ENCODE measurements around the gene CADM1. TPM values are rescaled to one million over a fixed set of nuclear protein-coding genes. Genes with fewer than 3 reads are reported as not detected.

Gene CADM1
- polyA plus RNA-seq, 6 donors from 2014 or later = not detected

GRCh38 chr11:115333949-115334348 lies 170.3 kb downstream of the CADM1 start:
- no peak overlapping the region for H3K27ac Mint-ChIP-seq
- ATAC-seq (ENCODE audit: low read depth in 2 of 2) (no peak), DNase-seq (no peak)
- H3K9me3 Mint-ChIP-seq = peaks cover 0 to 4% (median 0%) of the 10 kb centered on the region in 7 donors
- H3K27me3 Mint-ChIP-seq = no peaks in the 10 kb centered on the region
- H3K36me3 Mint-ChIP-seq = no peaks in the 10 kb centered on the region
- no peak overlapping the region for H3K4me3 Mint-ChIP-seq
- no peaks in the 10 kb centered on the region for H3K4me1 Mint-ChIP-seq

- Mint-ChIP-seq H3K27me3 (no peaks in the 10 kb centered on the region), H3K36me3 (no peaks in the 10 kb centered on the region), H3K4me1 (no peaks in the 10 kb centered on the region), H3K27ac (no peak overlapping the region), H3K4me3 (no peak overlapping the region), H3K9me3 (peaks cover 0 to 4% (median 0%) of the 10 kb centered on the region in 7 donors)
- DNase-seq (no peak), ATAC-seq (ENCODE audit: low read depth in 2 of 2) (no peak)
Measured at GRCh38 chr11:115333121-115333520, 171.1 kb downstream of the CADM1 start.

GRCh38 chr11:115330684-115331482 lies 173.3 kb downstream of the CADM1 start:
- Mint-ChIP-seq H3K4me3 (no peak overlapping the region), H3K36me3 (no peaks in the 10 kb centered on the region), H3K9me3 (no peaks in the 10 kb centered on the region), H3K4me1 (no peaks in the 10 kb centered on the region), H3K27me3 (no peaks in the 10 kb centered on the region), H3K27ac (no peak overlapping the region)
- no peak for DNase-seq
- no peak for ATAC-seq (ENCODE audit: low read depth in 2 of 2)

- Mint-ChIP-seq H3K4me3 (no peak overlapping the region), H3K36me3 (no peaks in the 10 kb centered on the region), H3K9me3 (peaks cover 0 to 2% (median 0%) of the 10 kb centered on the region in 7 donors), H3K27me3 (peaks cover 0 to 17% (median 0%) of the 10 kb centered on the region in 3 donors), H3K4me1 (peaks cover 0 to 5% (median 0%) of the 10 kb centered on the region in 3 donors), H3K27ac (no peak overlapping the region)
- no peak for DNase-seq
- ATAC-seq (ENCODE audit: low read depth in 2 of 2) = no peak
Measured at GRCh38 chr11:115326526-115326925, 177.7 kb downstream of the CADM1 start.

- no peak for DNase-seq
- Mint-ChIP-seq H3K27me3 (peaks cover 0 to 18% (median 0%) of the 10 kb centered on the region in 3 donors), H3K4me1 (peaks cover 0 to 5% (median 0%) of the 10 kb centered on the region in 3 donors), H3K36me3 (no peaks in the 10 kb centered on the region), H3K4me3 (no peak overlapping the region), H3K9me3 (peaks cover 0 to 2% (median 0%) of the 10 kb centered on the region in 7 donors), H3K27ac (no peak overlapping the region)
- ATAC-seq (ENCODE audit: low read depth in 2 of 2) = no peak
Measured at GRCh38 chr11:115325523-115325922, 178.7 kb downstream of the CADM1 start.

- Mint-ChIP-seq H3K9me3 (peaks cover 0 to 2% (median 0%) of the 10 kb centered on the region in 7 donors), H3K27me3 (peaks cover 0 to 18% (median 0%) of the 10 kb centered on the region in 3 donors), H3K36me3 (no peaks in the 10 kb centered on the region), H3K4me1 (peaks cover 0 to 5% (median 0%) of the 10 kb centered on the region in 3 donors), H3K27ac (no peak overlapping the region), H3K4me3 (no peak overlapping the region)
- ATAC-seq (ENCODE audit: low read depth in 2 of 2) = peak in 1 of 2 donors; percentile 36
- no peak for DNase-seq
Measured at GRCh38 chr11:115324581-115325432, 179.4 kb downstream of the CADM1 start.

- H3K9me3 Mint-ChIP-seq = peaks cover 0 to 2% (median 0%) of the 10 kb centered on the region in 7 donors
- peaks cover 0 to 5% (median 0%) of the 10 kb centered on the region in 3 donors for H3K4me1 Mint-ChIP-seq
- no peak overlapping the region for H3K27ac Mint-ChIP-seq
- ATAC-seq (ENCODE audit: low read depth in 2 of 2) = no peak
- no peak overlapping the region for H3K4me3 Mint-ChIP-seq
- no peaks in the 10 kb centered on the region for H3K36me3 Mint-ChIP-seq
- DNase-seq = no peak
- peaks cover 0 to 18% (median 0%) of the 10 kb centered on the region in 3 donors for H3K27me3 Mint-ChIP-seq
Measured at GRCh38 chr11:115322553-115323203, 181.5 kb downstream of the CADM1 start.

- H3K27me3 Mint-ChIP-seq = peaks cover 0 to 18% (median 0%) of the 10 kb centered on the region in 3 donors
- DNase-seq = no peak
- no peak for ATAC-seq (ENCODE audit: low read depth in 2 of 2)
- H3K36me3 Mint-ChIP-seq = no peaks in the 10 kb centered on the region
- no peak overlapping the region for H3K4me3 Mint-ChIP-seq
- peaks cover 0 to 5% (median 0%) of the 10 kb centered on the region in 3 donors for H3K4me1 Mint-ChIP-seq
- no peak overlapping the region for H3K27ac Mint-ChIP-seq
- peaks cover 0 to 2% (median 0%) of the 10 kb centered on the region in 7 donors for H3K9me3 Mint-ChIP-seq
Measured at GRCh38 chr11:115321605-115322289, 182.5 kb downstream of the CADM1 start.

- no peak for DNase-seq
- Mint-ChIP-seq H3K4me3 (no peak overlapping the region), H3K27ac (no peak overlapping the region), H3K9me3 (no peaks in the 10 kb centered on the region), H3K36me3 (no peaks in the 10 kb centered on the region), H3K27me3 (peaks cover 0 to 6% (median 0%) of the 10 kb centered on the region in 3 donors), H3K4me1 (no peaks in the 10 kb centered on the region)
- ATAC-seq (ENCODE audit: low read depth in 2 of 2) = no peak
Measured at GRCh38 chr11:115317277-115318185, 186.7 kb downstream of the CADM1 start.

- Mint-ChIP-seq H3K9me3 (no peaks in the 10 kb centered on the region), H3K4me3 (no peak overlapping the region), H3K36me3 (no peaks in the 10 kb centered on the region), H3K27ac (no peak overlapping the region), H3K4me1 (no peaks in the 10 kb centered on the region), H3K27me3 (peaks cover 0 to 3% (median 0%) of the 10 kb centered on the region in 3 donors)
- ATAC-seq (ENCODE audit: low read depth in 2 of 2) (no peak), DNase-seq (no peak)
Measured at GRCh38 chr11:115316696-115317095, 187.5 kb downstream of the CADM1 start.

GRCh38 chr11:115314330-115314920 lies 189.8 kb downstream of the CADM1 start:
- no peaks in the 10 kb centered on the region for H3K27me3 Mint-ChIP-seq
- ATAC-seq (ENCODE audit: low read depth in 2 of 2) = no peak
- no peaks in the 10 kb centered on the region for H3K4me1 Mint-ChIP-seq
- no peak for DNase-seq
- no peaks in the 10 kb centered on the region for H3K36me3 Mint-ChIP-seq
- H3K9me3 Mint-ChIP-seq = no peaks in the 10 kb centered on the region
- no peak overlapping the region for H3K4me3 Mint-ChIP-seq
- no peak overlapping the region for H3K27ac Mint-ChIP-seq
